HepG2 (cell line): ENCODE measurements around the gene TYMP. TPM values are rescaled to one million over a fixed set of nuclear protein-coding genes. Genes with fewer than 3 reads are reported as not detected.
A peak's percentile ranks its signal among the peaks of the same experiment; 100 is the strongest.

Experiments used
- ATF1 ChIP-seq: IDR thresholded peaks from 2 replicates; pipeline ENCODE4 v1.6.1; 2016; ENCODE audit warnings: mild to moderate bottlenecking, control low read depth
- EHMT2 ChIP-seq: fragments of 200-600 bp; sonication (generic); IDR thresholded peaks from 2 replicates; pipeline ENCODE4 v1.7.0; 2017; ENCODE audit warnings: antibody characterized with exemption, low read depth, low read length, borderline replicate concordance
- KDM3A ChIP-seq: IDR thresholded peaks from 2 replicates; pipeline ENCODE4 v1.6.1; 2018; ENCODE audit warnings: low read depth, missing compliant biosample characterization
- KLF16 ChIP-seq, 2 experiments: sonication (generic) in 1 of 2; formaldehyde crosslinking in 1 of 2; IDR thresholded peaks; 2 replicates each; pipeline versions ENCODE4 v1.6.1 to v1.8.0; 2016 to 2023; ENCODE audit warnings: missing genetic modification reagents in 2 of 2, missing compliant biosample characterization in 1 of 2
- MED13 ChIP-seq: sonication (generic); formaldehyde crosslinking; IDR thresholded peaks from 2 replicates; pipeline ENCODE4 v1.5.0; 2020; ENCODE audit warnings: missing genetic modification reagents
- MTF2 ChIP-seq: sonication (generic); formaldehyde crosslinking; IDR thresholded peaks from 2 replicates; pipeline ENCODE4 v1.5.0; 2020; ENCODE audit warnings: missing genetic modification reagents, borderline replicate concordance
- PCBP1 ChIP-seq: fragments of 200-400 bp; formaldehyde crosslinking; IDR thresholded peaks from 2 replicates; pipeline ENCODE4 v1.6.1; 2017; ENCODE audit warnings: mild to moderate bottlenecking, low read depth, low read length, borderline replicate concordance
- TGIF2 ChIP-seq: IDR thresholded peaks from 2 replicates; pipeline ENCODE4 v1.6.1; 2016; ENCODE audit warnings: control low read depth, missing compliant biosample characterization
- YEATS4 ChIP-seq: sonication (generic); formaldehyde crosslinking; IDR thresholded peaks from 2 replicates; pipeline ENCODE4 v1.4.0; 2020; ENCODE audit warnings: missing genetic modification reagents, borderline replicate concordance
- ZBTB7B ChIP-seq: sonication (generic); formaldehyde crosslinking; IDR thresholded peaks from 2 replicates; pipeline ENCODE4 v1.4.0; 2020; ENCODE audit warnings: missing genetic modification reagents
- ZKSCAN5 ChIP-seq: sonication (generic); formaldehyde crosslinking; IDR thresholded peaks from 2 replicates; pipeline ENCODE4 v1.5.1; 2020; ENCODE audit warnings: mild to moderate bottlenecking, missing genetic modification reagents
- ZNF121 ChIP-seq: sonication (generic); formaldehyde crosslinking; IDR thresholded peaks from 2 replicates; pipeline ENCODE4 v1.5.0; 2020; ENCODE audit warnings: mild to moderate bottlenecking, missing genetic modification reagents
- ZNF160 ChIP-seq: sonication (generic); formaldehyde crosslinking; IDR thresholded peaks from 2 replicates; pipeline ENCODE4 v1.8.0; 2022; ENCODE audit warnings: mild to moderate bottlenecking, inconsistent platforms, missing genetic modification reagents
- ZNF282 ChIP-seq: fragments of 450-650 bp; IDR thresholded peaks from 2 replicates; pipeline ENCODE4 v1.6.1; 2018; ENCODE audit not compliant: partially characterized antibody
- ZNF557 ChIP-seq: sonication (generic); formaldehyde crosslinking; IDR thresholded peaks from 2 replicates; pipeline ENCODE4 v1.4.0; 2020; ENCODE audit warnings: missing genetic modification reagents
- ZNF768 ChIP-seq: sonication (generic); formaldehyde crosslinking; IDR thresholded peaks from 2 replicates; pipeline ENCODE4 v1.4.0; 2020; ENCODE audit warnings: missing genetic modification reagents
- polyA plus RNA-seq, 8 experiments: library from polyadenylated mRNA; depleted of rRNA in 3 of 8; stranded (reverse) in 7 of 8; unstranded in 1 of 8; fragments of >200 nt; fragmentation: Illumina TruSeq in 4 of 8; extraction: Trizol in 4 of 8; gene quantifications; 2 replicates each; pipeline versions ENCODE4 v1.2.1 to v1.2.3, GENCODE V29; 2011 to 2016; ENCODE audit warnings: low read depth in 4 of 8, missing spikeins in 1 of 8, mixed read lengths in 1 of 8; ENCODE audit not compliant: insufficient read depth in 1 of 8
- total RNA-seq, 5 experiments: library from RNA; depleted of rRNA; stranded (reverse); fragments of >200 nt; fragmentation: Illumina TruSeq; extraction: Trizol; gene quantifications; 2 replicates each; pipeline ENCODE4 v1.2.3, GENCODE V29; 2016; ENCODE audit warnings: low read depth in 1 of 5
- TF ChIP-seq, protein P1 (sequence below): sonication (generic); formaldehyde crosslinking; conservative IDR thresholded peaks from 2 replicates; pipeline ENCODE4 v1.8.1; 2023; ENCODE audit warnings: missing genetic modification reagents
- TF ChIP-seq, protein P2 (sequence below): sonication (generic); formaldehyde crosslinking; IDR thresholded peaks from 2 replicates; pipeline ENCODE4 v1.5.0; 2020; ENCODE audit warnings: mild to moderate bottlenecking, missing genetic modification reagents, borderline replicate concordance
- TF ChIP-seq, protein P3 (sequence below): sonication (generic); formaldehyde crosslinking; IDR thresholded peaks from 2 replicates; pipeline ENCODE4 v1.4.0; 2020; ENCODE audit warnings: missing genetic modification reagents, borderline replicate concordance
- TF ChIP-seq, protein P4 (sequence below): sonication (generic); formaldehyde crosslinking; IDR thresholded peaks from 2 replicates; pipeline ENCODE4 v1.4.0; 2020; ENCODE audit warnings: mild to moderate bottlenecking, low read depth, missing genetic modification reagents
- TF ChIP-seq, protein P5 (sequence below): IDR thresholded peaks from 2 replicates; pipeline ENCODE4 v1.6.1; 2012; ENCODE audit warnings: inconsistent platforms

The TYMP gene
- total and polyA plus RNA-seq, 2 of the 13 experiments (the other 11 are each of a cell fraction or from before 2014, with no cell fraction given), result 3.9 to 4.3 TPM

DNA sequence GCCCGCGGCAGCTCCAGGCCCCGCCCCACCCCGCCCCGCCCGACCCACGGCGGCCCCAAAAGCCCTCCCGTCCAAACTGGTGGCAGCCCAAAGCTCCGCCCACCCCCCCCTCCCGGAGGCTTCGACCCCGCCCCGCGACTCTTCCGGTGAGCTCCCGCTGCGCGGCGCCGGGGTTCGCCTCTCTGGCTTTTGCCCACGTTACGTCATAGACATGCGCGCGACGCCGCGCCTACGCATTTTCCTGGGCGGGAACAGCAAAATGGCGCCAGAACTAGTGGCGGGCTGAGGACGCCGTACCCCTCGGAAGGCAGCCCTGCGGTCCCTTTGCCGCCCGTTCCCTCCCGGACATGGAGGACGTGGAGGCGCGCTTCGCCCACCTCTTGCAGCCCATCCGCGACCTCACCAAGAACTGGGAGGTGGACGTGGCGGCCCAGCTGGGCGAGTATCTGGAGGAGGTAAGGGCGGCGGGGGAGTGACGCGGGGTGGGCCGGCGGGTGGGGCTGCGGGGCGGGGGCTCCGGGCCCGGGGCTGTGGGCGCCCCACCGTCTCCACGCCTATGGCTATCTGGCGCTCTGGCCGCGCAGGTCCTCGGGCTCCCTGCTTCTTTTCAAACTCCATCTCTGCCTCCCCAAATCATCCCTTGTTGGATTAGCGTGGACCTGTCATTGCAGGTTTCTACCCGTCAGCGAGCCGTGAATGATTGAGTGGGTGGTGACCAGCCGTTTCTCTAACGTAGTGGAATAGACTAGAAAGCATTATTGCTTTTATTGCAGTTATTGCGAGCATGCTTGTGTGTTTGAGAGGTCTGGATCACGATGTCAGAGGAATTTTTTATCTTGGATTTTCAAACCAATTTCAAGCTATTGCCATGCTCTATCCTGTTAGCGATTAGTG is 21.6 kb downstream of the TYMP start, which contains the start of gene NCAPH2 (continued):
- TF ChIP-seq, protein P1, sequence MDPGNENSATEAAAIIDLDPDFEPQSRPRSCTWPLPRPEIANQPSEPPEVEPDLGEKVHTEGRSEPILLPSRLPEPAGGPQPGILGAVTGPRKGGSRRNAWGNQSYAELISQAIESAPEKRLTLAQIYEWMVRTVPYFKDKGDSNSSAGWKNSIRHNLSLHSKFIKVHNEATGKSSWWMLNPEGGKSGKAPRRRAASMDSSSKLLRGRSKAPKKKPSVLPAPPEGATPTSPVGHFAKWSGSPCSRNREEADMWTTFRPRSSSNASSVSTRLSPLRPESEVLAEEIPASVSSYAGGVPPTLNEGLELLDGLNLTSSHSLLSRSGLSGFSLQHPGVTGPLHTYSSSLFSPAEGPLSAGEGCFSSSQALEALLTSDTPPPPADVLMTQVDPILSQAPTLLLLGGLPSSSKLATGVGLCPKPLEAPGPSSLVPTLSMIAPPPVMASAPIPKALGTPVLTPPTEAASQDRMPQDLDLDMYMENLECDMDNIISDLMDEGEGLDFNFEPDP (CRISPR knock-in tag), result no peak
- TF ChIP-seq ZNF121 (CRISPR knock-in tag) (no peak), ZKSCAN5 (CRISPR knock-in tag) (no peak), ZNF557 (CRISPR knock-in tag) (no peak), ZNF282 (no peak), KDM3A (CRISPR knock-in tag) (no peak), KLF16 (CRISPR knock-in tag; IDR thresholded peaks at IDR 0.05) (peak in 1 of 2 experiments; percentile 71; a peak in 2 of 4 replicates), TGIF2 (CRISPR knock-in tag) (0 out of 2 replicates have a peak, but pooled peaks have one; percentile 41), ZBTB7B (CRISPR knock-in tag) (no peak), MTF2 (no peak), PCBP1 (0 out of 2 replicates have a peak, but pooled peaks have one; percentile 41), YEATS4 (peak; percentile 39; the same call in 1 of the 2 replicates), ZNF768 (peak; percentile 51; the same call in 1 of the 2 replicates), ZNF160 (0 out of 2 replicates have a peak, but pooled peaks have one; percentile 52), ATF1 (CRISPR knock-in tag) (peak; percentile 96), MED13 (0 out of 2 replicates have a peak, but pooled peaks have one; percentile 17), EHMT2 (no peak)
- TF ChIP-seq, protein P2, sequence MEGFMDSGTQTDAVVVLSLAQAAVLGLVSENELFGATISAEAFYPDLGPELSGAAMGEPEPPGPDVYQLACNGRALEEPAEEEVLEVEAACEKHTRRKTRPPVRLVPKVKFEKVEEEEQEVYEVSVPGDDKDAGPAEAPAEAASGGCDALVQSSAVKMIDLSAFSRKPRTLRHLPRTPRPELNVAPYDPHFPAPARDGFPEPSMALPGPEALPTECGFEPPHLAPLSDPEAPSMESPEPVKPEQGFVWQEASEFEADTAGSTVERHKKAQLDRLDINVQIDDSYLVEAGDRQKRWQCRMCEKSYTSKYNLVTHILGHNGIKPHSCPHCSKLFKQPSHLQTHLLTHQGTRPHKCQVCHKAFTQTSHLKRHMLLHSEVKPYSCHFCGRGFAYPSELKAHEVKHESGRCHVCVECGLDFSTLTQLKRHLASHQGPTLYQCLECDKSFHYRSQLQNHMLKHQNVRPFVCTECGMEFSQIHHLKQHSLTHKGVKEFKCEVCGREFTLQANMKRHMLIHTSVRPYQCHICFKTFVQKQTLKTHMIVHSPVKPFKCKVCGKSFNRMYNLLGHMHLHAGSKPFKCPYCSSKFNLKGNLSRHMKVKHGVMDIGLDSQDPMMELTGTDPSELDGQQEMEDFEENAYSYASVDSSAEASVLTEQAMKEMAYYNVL (CRISPR knock-in tag), result no peak
- TF ChIP-seq, protein P3, sequence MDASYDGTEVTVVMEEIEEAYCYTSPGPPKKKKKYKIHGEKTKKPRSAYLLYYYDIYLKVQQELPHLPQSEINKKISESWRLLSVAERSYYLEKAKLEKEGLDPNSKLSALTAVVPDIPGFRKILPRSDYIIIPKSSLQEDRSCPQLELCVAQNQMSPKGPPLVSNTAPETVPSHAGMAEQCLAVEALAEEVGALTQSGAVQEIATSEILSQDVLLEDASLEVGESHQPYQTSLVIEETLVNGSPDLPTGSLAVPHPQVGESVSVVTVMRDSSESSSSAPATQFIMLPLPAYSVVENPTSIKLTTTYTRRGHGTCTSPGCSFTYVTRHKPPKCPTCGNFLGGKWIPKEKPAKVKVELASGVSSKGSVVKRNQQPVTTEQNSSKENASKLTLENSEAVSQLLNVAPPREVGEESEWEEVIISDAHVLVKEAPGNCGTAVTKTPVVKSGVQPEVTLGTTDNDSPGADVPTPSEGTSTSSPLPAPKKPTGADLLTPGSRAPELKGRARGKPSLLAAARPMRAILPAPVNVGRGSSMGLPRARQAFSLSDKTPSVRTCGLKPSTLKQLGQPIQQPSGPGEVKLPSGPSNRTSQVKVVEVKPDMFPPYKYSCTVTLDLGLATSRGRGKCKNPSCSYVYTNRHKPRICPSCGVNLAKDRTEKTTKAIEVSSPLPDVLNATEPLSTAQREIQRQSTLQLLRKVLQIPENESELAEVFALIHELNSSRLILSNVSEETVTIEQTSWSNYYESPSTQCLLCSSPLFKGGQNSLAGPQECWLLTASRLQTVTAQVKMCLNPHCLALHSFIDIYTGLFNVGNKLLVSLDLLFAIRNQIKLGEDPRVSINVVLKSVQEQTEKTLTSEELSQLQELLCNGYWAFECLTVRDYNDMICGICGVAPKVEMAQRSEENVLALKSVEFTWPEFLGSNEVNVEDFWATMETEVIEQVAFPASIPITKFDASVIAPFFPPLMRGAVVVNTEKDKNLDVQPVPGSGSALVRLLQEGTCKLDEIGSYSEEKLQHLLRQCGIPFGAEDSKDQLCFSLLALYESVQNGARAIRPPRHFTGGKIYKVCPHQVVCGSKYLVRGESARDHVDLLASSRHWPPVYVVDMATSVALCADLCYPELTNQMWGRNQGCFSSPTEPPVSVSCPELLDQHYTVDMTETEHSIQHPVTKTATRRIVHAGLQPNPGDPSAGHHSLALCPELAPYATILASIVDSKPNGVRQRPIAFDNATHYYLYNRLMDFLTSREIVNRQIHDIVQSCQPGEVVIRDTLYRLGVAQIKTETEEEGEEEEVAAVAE, result peak; percentile 74; the same call in 1 of the 2 replicates
- TF ChIP-seq, protein P4, sequence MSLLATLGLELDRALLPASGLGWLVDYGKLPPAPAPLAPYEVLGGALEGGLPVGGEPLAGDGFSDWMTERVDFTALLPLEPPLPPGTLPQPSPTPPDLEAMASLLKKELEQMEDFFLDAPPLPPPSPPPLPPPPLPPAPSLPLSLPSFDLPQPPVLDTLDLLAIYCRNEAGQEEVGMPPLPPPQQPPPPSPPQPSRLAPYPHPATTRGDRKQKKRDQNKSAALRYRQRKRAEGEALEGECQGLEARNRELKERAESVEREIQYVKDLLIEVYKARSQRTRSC (CRISPR knock-in tag), result no peak
- TF ChIP-seq, protein P5, sequence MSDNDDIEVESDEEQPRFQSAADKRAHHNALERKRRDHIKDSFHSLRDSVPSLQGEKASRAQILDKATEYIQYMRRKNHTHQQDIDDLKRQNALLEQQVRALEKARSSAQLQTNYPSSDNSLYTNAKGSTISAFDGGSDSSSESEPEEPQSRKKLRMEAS, result peak; percentile 74
